K562 (cell line): ENCODE results near the gene NME2. TPM values are rescaled to one million over a fixed set of nuclear protein-coding genes. Genes with fewer than 3 reads are reported as not detected.
A peak's percentile ranks its signal among the peaks of the same experiment; 100 is the strongest.

Source experiments
- ATAC-seq: fragments of 200-7000 bp; cut with Tn5 transposase; 3 replicates; pipeline ENCODE4 v1.9.1; 2020; ENCODE audit warnings: moderate library complexity
- BruUV-seq: library from RNA; stranded (reverse); fragments of 400-500 nt; replicated peaks from 2 replicates; lab custom pipeline; 2021; lab: Mats Ljungman, UMichigan
- CTCF ChIA-PET: fragments of 300-600 bp; formaldehyde crosslinking; extraction: SDS; loops from one replicate; lab custom pipeline; 2021; ENCODE audit warnings: low intra/inter-chr PET ratio; lab: Yijun Ruan, JAX
- POLR2A ChIA-PET: fragments of 300-600, 350-650 bp; sonication (Branson Sonifier 250); formaldehyde crosslinking; extraction: SDS; loops from one replicate; lab custom pipeline; 2021; ENCODE audit warnings: antibody characterized with exemption, inconsistent platforms; lab: Yijun Ruan, JAX
- DNase-seq, 4 experiments: peaks; one replicate each; pipeline versions ENCODE4 v3.0.0 to v3.0.0-alpha.2; 2011 to 2018; ENCODE audit warnings: low spot score in 3 of 4, mixed read lengths in 3 of 4; ENCODE audit errors: extremely low read depth in 1 of 4
- FAIRE-seq: peaks from 2 replicates; lab custom pipeline; 2011; peaks lifted over from hg19 to GRCh38; lab: Jason Lieb, UNC
- H2AFZ ChIP-seq: 2 replicates; pipeline ENCODE4 v1.6.0; 2011; ENCODE audit warnings: low read depth, low read length, control low read depth, inconsistent platforms
- H3K27ac ChIP-seq: fragments of 200-600 bp; 3 replicates; pipeline ENCODE4 v1.8.0; 2011; ENCODE audit warnings: low read depth, mild to moderate bottlenecking, control low read depth, inconsistent platforms, low read length, moderate library complexity, mixed read lengths; ENCODE audit errors: extremely low read depth
- H3K27me3 ChIP-seq, 2 experiments: fragments of 300-600 bp in 1 of 2; 2 replicates in 1 of 2; 3 replicates in 1 of 2; pipeline versions ENCODE4 v1.6.0 to v1.8.0; 2011; ENCODE audit warnings: inconsistent platforms in 2 of 2, low read length in 2 of 2, mild to moderate bottlenecking in 1 of 2, mixed read lengths in 1 of 2, moderate library complexity in 1 of 2; ENCODE audit not compliant: control insufficient read depth in 2 of 2, insufficient read depth in 2 of 2
- H3K36me3 ChIP-seq: fragments of 300-600 bp; 3 replicates; pipeline ENCODE4 v1.8.0; 2011; ENCODE audit warnings: mild to moderate bottlenecking, low read length, inconsistent platforms; ENCODE audit not compliant: control insufficient read depth, insufficient read depth
- H3K4me1 ChIP-seq, 2 experiments: fragments of 200-600 bp in 1 of 2; replicated peaks in 1 of 2; 2 replicates in 1 of 2; 3 replicates in 1 of 2; pipeline versions ENCODE4 v1.5.1 to v1.8.0; 2011; ENCODE audit warnings: inconsistent platforms in 2 of 2, low read length in 2 of 2, mild to moderate bottlenecking in 1 of 2, mixed read lengths in 1 of 2, moderate library complexity in 1 of 2; ENCODE audit not compliant: control insufficient read depth in 2 of 2, insufficient read depth in 2 of 2
- H3K4me2 ChIP-seq: 2 replicates; pipeline ENCODE4 v1.6.1; 2011; ENCODE audit warnings: low read length, control low read depth, inconsistent platforms, mixed read lengths; ENCODE audit not compliant: insufficient read depth
- H3K4me3 ChIP-seq: fragments of 200-600 bp; sonication (generic), shearing (Covaris generic); 2 replicates; pipeline ENCODE4 v1.5.1; 2016; ENCODE audit warnings: control low read depth, inconsistent platforms
- H3K79me2 ChIP-seq: fragments of 200-600 bp; 3 replicates; pipeline ENCODE4 v1.8.0; 2011; ENCODE audit warnings: low read length, inconsistent platforms; ENCODE audit not compliant: control insufficient read depth, insufficient read depth
- H3K9ac ChIP-seq, 2 experiments: 2 replicates each; pipeline versions ENCODE4 v1.6.0 to v1.6.1; 2011; ENCODE audit warnings: low read depth in 2 of 2, low read length in 2 of 2, control low read depth in 1 of 2, inconsistent platforms in 1 of 2, mild to moderate bottlenecking in 1 of 2, mixed read lengths in 1 of 2; ENCODE audit not compliant: insufficient read depth in 1 of 2
- H3K9me1 ChIP-seq: one replicate; pipeline ENCODE4 v1.6.0; 2011; ENCODE audit warnings: inconsistent platforms, mild to moderate bottlenecking, low read length, moderate library complexity; ENCODE audit not compliant: control insufficient read depth, insufficient read depth
- H3K9me3 ChIP-seq: replicated peaks from 2 replicates; pipeline ENCODE4 v1.5.1; 2011; ENCODE audit warnings: low read depth, low read length, inconsistent platforms; ENCODE audit not compliant: control insufficient read depth, insufficient read depth
- H4K20me1 ChIP-seq: replicated peaks from 2 replicates; pipeline ENCODE4 v1.6.1; 2011; ENCODE audit warnings: low read length, inconsistent platforms, mixed read lengths; ENCODE audit not compliant: control insufficient read depth, insufficient read depth
- DPF2 ChIP-seq: fragments of 450-650 bp; IDR thresholded peaks from 2 replicates; pipeline ENCODE4 v1.6.1; 2016
- JUN ChIP-seq, 2 experiments: sonication (generic) in 1 of 2; formaldehyde crosslinking in 1 of 2; IDR thresholded peaks; 2 replicates each; pipeline versions ENCODE4 v1.6.1 to v1.8.0; 2012 to 2022; ENCODE audit warnings: borderline replicate concordance in 2 of 2, mild to moderate bottlenecking in 2 of 2, improper control_type of control experiment in 1 of 2, low read depth in 1 of 2, low read length in 1 of 2, missing genetic modification reagents in 1 of 2
- JUND ChIP-seq, 2 experiments: IDR thresholded peaks; 2 replicates in 1 of 2; 3 replicates in 1 of 2; pipeline ENCODE4 v1.6.1; 2011; ENCODE audit warnings: borderline replicate concordance in 2 of 2, low read depth in 2 of 2, low read length in 2 of 2, improper control_type of control experiment in 1 of 2, missing biosample characterization in 1 of 2, missing genetic modification characterization in 1 of 2, missing genetic modification reagents in 1 of 2
- LEF1 ChIP-seq: fragments of 450-650 bp; IDR thresholded peaks from 2 replicates; pipeline ENCODE4 v1.6.1; 2016; ENCODE audit warnings: mild to moderate bottlenecking
- MEF2A ChIP-seq: IDR thresholded peaks from 2 replicates; pipeline ENCODE4 v1.6.1; 2011; ENCODE audit warnings: low read depth, mild to moderate bottlenecking, low read length, moderate library complexity; ENCODE audit not compliant: control insufficient read depth
- MIER1 ChIP-seq: fragments of 450-650 bp; IDR thresholded peaks from 2 replicates; pipeline ENCODE4 v1.6.1; 2016; ENCODE audit warnings: antibody characterized with exemption, mild to moderate bottlenecking, low read depth
- SMARCA5 ChIP-seq: fragments of 450-650 bp; IDR thresholded peaks from 2 replicates; pipeline ENCODE4 v1.6.1; 2016
- SOX6 ChIP-seq: fragments of 450-650 bp; IDR thresholded peaks from 2 replicates; pipeline ENCODE4 v1.6.1; 2014; ENCODE audit warnings: mild to moderate bottlenecking
- SP2 ChIP-seq: IDR thresholded peaks from 2 replicates; pipeline ENCODE4 v1.6.1; 2011; ENCODE audit warnings: mild to moderate bottlenecking, low read depth, low read length, moderate library complexity; ENCODE audit not compliant: poor library complexity, severe bottlenecking; ENCODE audit errors: extremely low read depth
- SREBF1 ChIP-seq: fragments of 150-350 bp; IDR thresholded peaks from 2 replicates; pipeline ENCODE4 v1.6.1; 2014; ENCODE audit warnings: antibody characterized with exemption, low read depth, low read length, borderline replicate concordance
- SRSF9 ChIP-seq: fragments of 200-400 bp; formaldehyde crosslinking; IDR thresholded peaks from 2 replicates; pipeline ENCODE4 v1.6.1; 2017; ENCODE audit warnings: low read depth, low read length, borderline replicate concordance
- ZNF24 ChIP-seq: fragments of 450-650 bp; IDR thresholded peaks from 2 replicates; pipeline ENCODE4 v1.6.1; 2016
- ZNF282 ChIP-seq: sonication (generic); formaldehyde crosslinking; IDR thresholded peaks from 2 replicates; pipeline ENCODE4 v1.8.1; 2023; ENCODE audit warnings: missing genetic modification reagents
- ZNF830 ChIP-seq: fragments of 250-450 bp; sonication (Bioruptor Pico); IDR thresholded peaks from 2 replicates; pipeline ENCODE4 v1.5.0; 2021; ENCODE audit warnings: mild to moderate bottlenecking
- in situ Hi-C: fragments of 300-500 bp; cut with MboI; formaldehyde crosslinking; loops from 4 replicates; pipeline ENCODE4 v1.15.0; 2018; ENCODE audit warnings: inconsistent platforms, mixed read lengths
- intact Hi-C: fragments of 100-400 bp; cut with micrococcal nuclease; formaldehyde crosslinking; loops from 2 replicates; pipeline ENCODE4 v1.14.2; 2022
- polyA plus RNA-seq, 8 experiments: library from polyadenylated mRNA; depleted of rRNA in 4 of 8; stranded (reverse) in 5 of 8; unstranded in 3 of 8; fragments of >200 nt; fragmentation: Nextera tagmentation in 2 of 8; fragmentation: Illumina TruSeq in 1 of 8; extraction: Ambion mirVana in 2 of 8; extraction: Trizol in 1 of 8; gene quantifications; 2 replicates each; pipeline versions ENCODE4 v1.2.1 to v1.2.3, GENCODE V29; 2011 to 2014; ENCODE audit warnings: inconsistent platforms in 1 of 8, missing spikeins in 1 of 8
- total RNA-seq, 7 experiments: library from RNA; depleted of rRNA in 6 of 7; stranded (reverse); fragments of >200 nt in 6 of 7; fragmentation: Illumina TruSeq in 2 of 7; extraction: Trizol in 2 of 7; gene quantifications; 2 replicates each; pipeline versions ENCODE4 v1.2.1 to v1.2.3, GENCODE V29; 2011 to 2021; ENCODE audit warnings: low replicate concordance in 1 of 7
- TF ChIP-seq, protein P1 (sequence below): fragments of 250-450 bp; sonication (Bioruptor Pico); IDR thresholded peaks from 2 replicates; pipeline ENCODE4 v1.9.0; 2021; ENCODE audit warnings: mild to moderate bottlenecking
- TF ChIP-seq, protein P2 (sequence below): fragments of 450-650 bp; formaldehyde crosslinking; conservative IDR thresholded peaks from 2 replicates; pipeline ENCODE4 v1.4.0; 2022; ENCODE audit warnings: mild to moderate bottlenecking, missing genetic modification characterization
- TF ChIP-seq, protein P3 (sequence below): fragments of 450-650 bp; conservative IDR thresholded peaks from 2 replicates; pipeline ENCODE4 v1.6.1; 2016; ENCODE audit warnings: missing genetic modification characterization, low read depth, mild to moderate bottlenecking, control low read depth, missing compliant biosample characterization
- TF ChIP-seq, protein P4 (sequence below): sonication (generic); formaldehyde crosslinking; IDR thresholded peaks from 2 replicates; pipeline ENCODE4 v1.8.1; 2023; ENCODE audit warnings: mild to moderate bottlenecking, missing genetic modification reagents

The NME2 gene
- total and polyA plus RNA-seq, 9 of the 15 experiments (the other 6 are each of a cell fraction or from before 2014, with no cell fraction given), result 684 to 1,202 (median 924) TPM

DNA sequence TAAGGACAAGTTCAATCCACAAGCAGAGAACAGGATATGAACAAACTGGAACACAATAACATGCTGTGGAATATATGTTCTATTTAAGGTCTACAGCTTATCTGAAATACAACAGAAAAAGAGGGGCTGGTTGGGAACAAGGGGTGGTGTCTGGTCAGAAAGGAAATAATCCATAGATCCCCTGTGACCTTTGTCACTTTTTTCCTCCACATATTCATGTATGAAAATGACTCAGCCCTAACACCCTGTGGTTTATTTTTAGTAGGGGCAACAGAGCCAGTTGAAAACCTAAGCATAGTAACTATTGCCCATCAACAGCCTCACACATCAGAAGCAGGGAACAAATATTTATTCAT is 33.3 kb upstream of the NME2 start:
- Histone ChIP-seq H3K4me1 (peaks cover 0 to 11% of the 10 kb centered on the region in 2 experiments; a peak in 3 of 5 replicates), H3K9me1 (no peaks in the 10 kb centered on the region), H4K20me1 (no peaks in the 10 kb centered on the region), H3K4me2 (peak overlapping the region; percentile 19; the same call in 1 of the 2 replicates), H3K27me3 (no peaks in the 10 kb centered on the region), H2AFZ (peak overlapping the region; percentile 82), H3K9me3 (no peaks in the 10 kb centered on the region), H3K79me2 (no peaks in the 10 kb centered on the region), H3K36me3 (no peaks in the 10 kb centered on the region), H3K4me3 (no peak overlapping the region), H3K27ac (peak overlapping the region; percentile 32; the same call in 1 of the 3 replicates), H3K9ac (peak overlapping the region in 1 of 2 experiments; percentile 9; a peak in 2 of 4 replicates)
- intact Hi-C loops, result no loop called here
- POLR2A ChIA-PET, result interaction anchor here (1.4 to 2.1 kb wide), 2 partner anchors 12 to 20 kb away, joined by 5 to 7 read pairs; partner anchors contain the start of genes NME1 and SPAG9
- peak in 3 of 4 experiments; percentile 21 to 33 (median 29) for DNase-seq
- peak; percentile 55 for ATAC-seq
- in situ Hi-C loops, result no loop called here
- CTCF ChIA-PET, result no interaction called here
- FAIRE-seq, result no peak
- no TSS peak for BruUV-seq
- TF ChIP-seq SP2 (no peak), LEF1 (0 out of 2 replicates have a peak, but pooled peaks have one; percentile 15), SOX6 (no peak), JUN (IDR thresholded peaks at IDR 0.05; ENCODE audit: borderline replicate concordance, low read depth, low read length) (0 out of 2 replicates have a peak, but pooled peaks have one; percentile 27), JUN (CRISPR knock-in tag; IDR thresholded peaks at IDR 0.05; ENCODE audit: borderline replicate concordance) (no peak), ZNF282 (no peak), SREBF1 (no peak), MIER1 (no peak), DPF2 (0 out of 2 replicates have a peak, but pooled peaks have one; percentile 30), JUND (IDR thresholded peaks at IDR 0.05; ENCODE audit: borderline replicate concordance, low read depth, low read length) (peak; percentile 43; the same call in 1 of the 2 replicates), JUND (tag; IDR thresholded peaks at IDR 0.05; ENCODE audit: borderline replicate concordance, low read depth, low read length) (no peak), SMARCA5 (no peak), SRSF9 (no peak), ZNF24 (no peak), MEF2A (peak; percentile 26; the same call in 1 of the 2 replicates), ZNF830 (CRISPR knock-in tag) (no peak)
- TF ChIP-seq, protein P1, sequence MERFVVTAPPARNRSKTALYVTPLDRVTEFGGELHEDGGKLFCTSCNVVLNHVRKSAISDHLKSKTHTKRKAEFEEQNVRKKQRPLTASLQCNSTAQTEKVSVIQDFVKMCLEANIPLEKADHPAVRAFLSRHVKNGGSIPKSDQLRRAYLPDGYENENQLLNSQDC (CRISPR knock-in tag), result no peak
- TF ChIP-seq, protein P2, sequence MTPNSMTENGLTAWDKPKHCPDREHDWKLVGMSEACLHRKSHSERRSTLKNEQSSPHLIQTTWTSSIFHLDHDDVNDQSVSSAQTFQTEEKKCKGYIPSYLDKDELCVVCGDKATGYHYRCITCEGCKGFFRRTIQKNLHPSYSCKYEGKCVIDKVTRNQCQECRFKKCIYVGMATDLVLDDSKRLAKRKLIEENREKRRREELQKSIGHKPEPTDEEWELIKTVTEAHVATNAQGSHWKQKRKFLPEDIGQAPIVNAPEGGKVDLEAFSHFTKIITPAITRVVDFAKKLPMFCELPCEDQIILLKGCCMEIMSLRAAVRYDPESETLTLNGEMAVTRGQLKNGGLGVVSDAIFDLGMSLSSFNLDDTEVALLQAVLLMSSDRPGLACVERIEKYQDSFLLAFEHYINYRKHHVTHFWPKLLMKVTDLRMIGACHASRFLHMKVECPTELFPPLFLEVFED (CRISPR knock-in tag), result no peak
- TF ChIP-seq, protein P3, sequence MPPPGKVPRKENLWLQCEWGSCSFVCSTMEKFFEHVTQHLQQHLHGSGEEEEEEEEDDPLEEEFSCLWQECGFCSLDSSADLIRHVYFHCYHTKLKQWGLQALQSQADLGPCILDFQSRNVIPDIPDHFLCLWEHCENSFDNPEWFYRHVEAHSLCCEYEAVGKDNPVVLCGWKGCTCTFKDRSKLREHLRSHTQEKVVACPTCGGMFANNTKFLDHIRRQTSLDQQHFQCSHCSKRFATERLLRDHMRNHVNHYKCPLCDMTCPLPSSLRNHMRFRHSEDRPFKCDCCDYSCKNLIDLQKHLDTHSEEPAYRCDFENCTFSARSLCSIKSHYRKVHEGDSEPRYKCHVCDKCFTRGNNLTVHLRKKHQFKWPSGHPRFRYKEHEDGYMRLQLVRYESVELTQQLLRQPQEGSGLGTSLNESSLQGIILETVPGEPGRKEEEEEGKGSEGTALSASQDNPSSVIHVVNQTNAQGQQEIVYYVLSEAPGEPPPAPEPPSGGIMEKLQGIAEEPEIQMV (tag), result no peak
- TF ChIP-seq, protein P4, sequence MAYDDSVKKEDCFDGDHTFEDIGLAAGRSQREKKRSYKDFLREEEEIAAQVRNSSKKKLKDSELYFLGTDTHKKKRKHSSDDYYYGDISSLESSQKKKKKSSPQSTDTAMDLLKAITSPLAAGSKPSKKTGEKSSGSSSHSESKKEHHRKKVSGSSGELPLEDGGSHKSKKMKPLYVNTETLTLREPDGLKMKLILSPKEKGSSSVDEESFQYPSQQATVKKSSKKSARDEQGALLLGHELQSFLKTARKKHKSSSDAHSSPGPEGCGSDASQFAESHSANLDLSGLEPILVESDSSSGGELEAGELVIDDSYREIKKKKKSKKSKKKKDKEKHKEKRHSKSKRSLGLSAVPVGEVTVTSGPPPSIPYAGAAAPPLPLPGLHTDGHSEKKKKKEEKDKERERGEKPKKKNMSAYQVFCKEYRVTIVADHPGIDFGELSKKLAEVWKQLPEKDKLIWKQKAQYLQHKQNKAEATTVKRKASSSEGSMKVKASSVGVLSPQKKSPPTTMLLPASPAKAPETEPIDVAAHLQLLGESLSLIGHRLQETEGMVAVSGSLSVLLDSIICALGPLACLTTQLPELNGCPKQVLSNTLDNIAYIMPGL (CRISPR knock-in tag), result no peak
